Activated CD8-positive, alpha-beta memory T cell treated with anti-CD3 and anti-CD28 coated beads for 1 hour (primary cell): ENCODE data around the gene SLC26A2.
A peak's percentile ranks its signal among the peaks of the same experiment; 100 is the strongest.
"Not testable (repeated sequence)": the region's sequence is repeated elsewhere in the genome, so short reads cannot be mapped to it uniquely, and the experiment has no call there.

Source experiments
- DNase-seq, 2 donors: peaks; one replicate each; pipeline ENCODE4 v3.0.0-alpha.2; 2020; ENCODE audit warnings: low read depth in 1 of 2; ENCODE audit errors: extremely low read depth in 1 of 2

Gene SLC26A2

GRCh38 chr5:149936700-149937091, 23.9 kb upstream of the SLC26A2 start:
- no peak for DNase-seq

DNA sequence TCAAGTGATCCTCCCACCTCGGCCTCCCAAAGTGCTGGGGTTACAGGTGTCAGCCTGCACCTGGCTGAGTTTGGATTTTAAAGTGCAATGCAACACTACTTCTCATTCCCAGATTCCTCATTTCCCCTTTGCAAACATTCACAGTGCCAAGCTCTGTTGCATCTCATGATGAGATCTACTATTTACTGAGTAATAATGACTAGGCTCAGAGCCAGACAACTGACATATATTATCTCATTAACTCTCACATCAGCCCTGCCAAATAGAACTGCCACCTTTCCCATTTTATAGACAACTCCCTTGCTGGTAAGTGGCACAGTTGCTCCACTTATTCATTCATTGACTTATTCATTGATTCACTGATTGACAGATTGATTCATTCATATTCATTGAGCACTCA, 22.9 kb upstream of the SLC26A2 start:
- DNase-seq: no peak

GRCh38 chr5:149938279-149938678, 22.3 kb upstream of the SLC26A2 start:
- DNase-seq: no peak

- DNase-seq: no peak
These were observed 21.7 kb upstream of the SLC26A2 start for GRCh38 chr5:149938791-149939358.

GRCh38 chr5:149939546-149939945, 21.0 kb upstream of the SLC26A2 start:
- no peak for DNase-seq

DNA sequence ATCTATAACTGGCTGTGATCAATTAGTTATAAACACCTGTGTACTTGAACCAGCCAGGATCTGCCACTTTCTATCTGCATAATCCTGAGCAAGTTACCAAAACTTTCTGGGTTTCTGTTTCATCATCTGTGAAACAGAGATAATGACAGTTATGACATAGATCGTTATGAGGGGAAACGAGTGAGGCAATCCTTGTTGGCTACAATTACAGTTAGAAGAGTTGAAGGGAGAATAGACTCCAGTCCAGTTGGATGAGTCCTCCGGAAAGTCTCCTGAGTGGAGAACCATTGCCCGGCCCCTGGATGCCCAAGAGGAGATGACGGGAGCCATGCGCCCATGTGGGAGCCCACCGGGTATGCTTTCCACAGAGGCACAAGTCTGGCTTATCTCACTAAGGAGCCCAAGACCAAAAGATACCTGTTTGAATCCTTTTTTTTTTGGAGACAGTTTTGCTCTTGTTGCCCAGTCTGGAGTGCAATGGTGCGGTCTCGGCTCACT, 20.4 kb upstream of the SLC26A2 start:
- DNase-seq: no peak

GRCh38 chr5:149940941-149941644, 19.5 kb upstream of the SLC26A2 start:
- DNase-seq: no peak

DNA sequence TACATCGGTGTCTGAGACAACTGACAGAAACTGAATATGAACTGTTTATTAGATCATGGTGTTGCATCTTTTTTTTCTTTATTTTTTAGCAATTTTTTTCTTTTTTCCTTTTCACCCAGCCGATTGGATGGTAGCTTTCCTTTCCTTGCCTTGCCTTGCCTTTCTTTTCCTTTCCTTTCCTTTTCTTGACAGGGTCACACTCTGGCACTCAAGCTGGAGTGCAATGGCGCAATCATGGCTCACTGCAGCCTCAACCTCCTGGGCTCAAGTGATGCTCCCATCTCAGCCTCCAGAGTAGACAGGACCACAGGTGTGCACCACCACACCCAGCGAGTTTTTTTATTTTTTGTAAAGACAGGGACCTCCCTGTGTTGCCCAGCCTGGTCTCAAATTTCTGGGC, 18.8 kb upstream of the SLC26A2 start:
- no peak for DNase-seq

- no peak for DNase-seq
These were observed 18.4 kb upstream of the SLC26A2 start for GRCh38 chr5:149942199-149942598.

DNA sequence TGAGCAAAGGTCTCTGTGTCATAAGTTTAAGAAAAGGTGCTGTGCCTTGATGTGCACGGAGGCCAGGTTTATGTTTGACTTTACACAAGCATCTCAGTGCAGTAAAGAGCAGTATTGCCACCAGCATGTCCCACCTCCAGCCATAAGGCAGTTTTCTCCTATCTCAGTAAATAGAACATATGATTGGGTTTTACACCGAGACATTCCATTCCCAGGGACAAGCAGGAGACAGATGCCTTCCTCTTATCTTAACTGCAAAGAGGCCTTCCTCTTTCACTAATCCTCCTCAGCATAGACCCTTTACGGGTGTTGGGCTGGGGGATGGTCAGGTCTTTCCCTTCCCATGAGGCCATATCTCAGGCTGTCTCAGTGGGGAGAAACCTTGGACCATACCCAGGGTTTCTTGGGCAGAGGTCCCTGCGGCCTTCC, 17.8 kb upstream of the SLC26A2 start:
- not testable (repeated sequence) for DNase-seq

DNA sequence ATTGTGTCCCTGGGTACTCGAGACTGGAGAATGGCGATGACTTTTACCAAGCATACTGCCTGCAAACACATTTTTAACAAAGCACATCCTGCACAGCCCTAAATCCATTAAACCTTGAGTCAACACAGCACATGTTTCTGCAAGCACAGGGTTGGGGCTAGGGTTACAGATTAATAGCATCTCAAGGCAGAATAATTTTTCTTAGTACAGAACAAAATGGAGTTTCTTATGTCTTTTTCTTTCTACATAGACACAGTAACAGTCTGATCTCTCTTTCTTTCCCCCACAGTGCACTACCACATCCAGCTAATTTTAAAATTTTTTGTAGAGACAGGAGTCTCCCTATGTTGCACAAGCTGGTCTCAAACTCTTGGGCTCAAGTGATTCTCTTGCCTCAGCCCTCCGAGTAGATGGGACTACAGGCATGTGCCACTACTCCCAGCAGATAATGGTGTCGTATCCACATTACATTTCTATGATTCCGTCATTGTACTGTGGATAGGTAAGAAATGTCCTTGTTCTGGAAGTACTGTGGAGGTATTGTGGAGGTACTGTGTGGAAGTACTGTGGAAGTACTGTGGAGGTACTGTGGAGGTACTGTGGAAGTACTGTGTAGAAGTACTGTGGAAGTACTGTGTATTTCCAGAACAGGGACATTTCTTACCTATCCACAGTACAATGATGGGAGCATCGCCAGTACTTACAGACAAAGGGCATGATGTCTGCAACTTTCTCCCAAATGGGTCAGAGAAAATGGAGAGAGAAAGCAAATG, 17.2 kb upstream of the SLC26A2 start:
- not testable (repeated sequence) for DNase-seq

DNA sequence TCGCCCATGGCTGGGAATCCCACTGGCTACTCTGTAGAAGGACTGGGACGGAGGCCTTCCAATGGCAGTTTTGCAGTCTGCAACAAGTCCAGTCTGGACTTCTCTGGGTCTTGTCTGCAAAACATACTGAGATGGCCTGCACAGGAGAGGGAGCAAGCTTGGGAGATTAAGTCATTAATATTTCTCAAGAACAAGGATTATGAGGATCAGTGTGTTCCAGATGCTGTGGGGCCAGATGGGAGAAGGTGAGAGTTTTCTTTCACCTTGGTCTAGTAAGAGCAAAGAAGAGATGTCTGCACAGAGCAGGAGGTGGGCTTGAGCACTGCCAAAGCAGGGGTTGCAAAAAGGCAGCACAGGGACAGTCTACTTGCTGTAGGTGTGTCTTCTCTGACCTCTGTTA, 15.9 kb upstream of the SLC26A2 start, which contains the start of gene PDE6A:
PDE6A (minus strand) TSS at position 128 of the 400 bp plus-strand sequence; CDS start at position 8, 120 bp downstream.
- DNase-seq: no peak

GRCh38 chr5:149946118-149946517, 14.4 kb upstream of the SLC26A2 start:
- DNase-seq: no peak

DNA sequence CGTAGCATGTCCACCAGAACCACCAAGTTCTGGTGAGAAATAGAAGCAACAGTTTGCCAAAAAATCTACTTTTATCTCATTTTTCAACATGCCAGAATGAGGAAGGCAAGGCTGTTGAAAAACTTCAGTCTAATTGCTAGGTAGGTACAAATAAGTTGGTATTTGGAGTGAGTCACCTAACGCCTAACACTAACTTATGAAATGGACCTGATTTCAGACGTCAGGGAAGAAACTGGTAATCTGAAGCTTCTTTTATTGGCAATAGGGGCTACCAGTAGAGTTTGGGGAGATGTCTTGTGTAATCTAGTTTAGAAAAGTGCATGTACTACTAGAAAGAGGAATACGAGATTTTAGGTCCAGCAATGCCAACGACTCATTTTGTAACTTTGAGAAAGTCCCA, 11.6 kb upstream of the SLC26A2 start:
- DNase-seq: no peak

- DNase-seq: no peak
These were observed 9.3 kb upstream of the SLC26A2 start for GRCh38 chr5:149951138-149951749.

DNA sequence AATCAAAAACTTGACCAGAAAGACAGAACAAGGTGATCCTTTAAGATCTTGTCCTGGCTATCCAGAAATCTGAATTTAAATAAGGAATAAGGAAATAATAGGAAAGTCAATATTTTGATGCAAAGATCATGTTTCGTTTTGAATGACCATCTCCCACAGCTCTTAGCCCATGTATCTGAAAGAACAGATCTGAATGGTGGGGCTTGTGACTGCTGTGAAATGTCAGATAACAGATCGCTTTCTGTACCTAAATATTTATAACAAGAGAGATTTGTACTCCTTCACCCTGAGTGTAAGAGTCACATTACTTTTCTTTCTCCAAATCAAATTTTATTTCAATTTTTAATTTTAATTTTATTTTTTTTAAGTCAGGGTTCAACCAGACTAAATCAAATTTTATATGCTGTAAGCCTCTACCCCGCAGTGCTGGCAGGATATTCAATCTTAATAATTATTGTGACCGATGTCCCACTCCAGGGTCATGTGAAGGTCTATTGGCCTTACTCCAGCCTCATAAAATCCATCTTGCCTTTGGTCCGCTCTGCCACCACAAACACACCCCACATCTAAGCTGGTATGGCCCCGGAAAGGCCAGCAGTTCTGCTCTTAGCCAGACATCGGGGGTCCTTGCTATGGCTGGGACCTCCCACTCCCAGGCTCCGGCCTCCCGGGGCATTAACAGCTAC, 7.0 kb upstream of the SLC26A2 start:
- no peak for DNase-seq

DNA sequence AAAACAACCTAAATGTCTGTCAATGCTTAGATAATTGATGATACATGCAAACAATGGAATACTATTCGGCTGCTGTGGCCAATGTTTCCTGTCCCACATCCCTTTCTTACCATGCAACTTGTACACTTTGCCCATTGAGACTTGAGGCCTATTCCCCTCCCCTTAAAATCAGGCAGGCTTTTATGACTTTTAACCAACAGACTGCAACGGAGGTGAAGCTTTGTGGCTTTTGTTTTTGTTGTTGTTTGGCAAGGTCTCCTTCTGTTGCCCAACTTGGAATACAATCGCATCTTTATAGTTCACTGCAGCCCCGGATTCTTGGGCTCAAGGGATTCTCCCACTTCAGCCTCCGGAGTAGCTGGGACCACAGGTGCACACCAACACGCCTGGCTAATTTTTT, 5.8 kb upstream of the SLC26A2 start:
- DNase-seq: no peak

- DNase-seq: no peak
These were observed 3.9 kb upstream of the SLC26A2 start for GRCh38 chr5:149956685-149957084.

- no peak for DNase-seq
These were observed 2.7 kb upstream of the SLC26A2 start for GRCh38 chr5:149957855-149958254.

GRCh38 chr5:149959406-149960236, 937 bp upstream of the SLC26A2 start:
- DNase-seq: peak in 1 of 2 donors; percentile 9
